ENCODE measurements around the gene IL12B.
"Not testable (repeated sequence)": the region's sequence is repeated elsewhere in the genome, so short reads cannot be mapped to it uniquely, and the experiment has no call there.

The IL12B gene

DNA sequence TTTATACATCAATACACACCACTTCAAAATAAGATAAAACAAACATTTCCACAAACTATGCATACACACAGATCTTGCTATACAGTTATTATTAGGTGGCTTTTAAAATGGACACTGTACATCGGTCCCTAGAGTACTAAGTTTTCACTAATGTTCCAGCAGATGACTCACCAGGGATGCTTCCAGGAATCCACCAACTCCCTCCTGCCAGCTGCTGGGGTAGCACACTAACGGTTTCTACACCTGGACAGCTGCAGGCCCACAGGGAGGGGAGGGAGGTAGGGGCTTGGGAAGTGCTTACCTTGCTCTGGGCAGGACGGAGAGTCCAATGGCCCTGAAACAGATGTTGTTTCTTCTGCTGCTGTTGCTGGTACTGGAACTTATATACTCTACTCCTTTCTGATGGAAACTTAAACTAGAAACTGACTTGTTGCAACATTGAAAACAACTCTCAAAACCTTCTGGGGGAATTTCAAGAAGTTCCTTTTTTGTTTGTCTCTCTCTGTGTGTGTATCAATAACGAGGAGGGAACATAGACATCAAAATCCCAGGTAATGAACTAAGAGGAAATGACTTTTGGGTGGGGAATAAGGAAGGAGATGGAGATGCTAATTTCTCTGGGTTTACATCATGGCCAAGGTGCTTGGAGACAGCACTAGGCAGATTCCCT lies at the start of gene IL12B:
Gene IL12B, minus strand, starts transcription at position 357 of the 670 bp plus-strand sequence. CDS start 3,705 bp downstream, outside the sequence.
- peak; percentile 19 for DNase-seq

DNA sequence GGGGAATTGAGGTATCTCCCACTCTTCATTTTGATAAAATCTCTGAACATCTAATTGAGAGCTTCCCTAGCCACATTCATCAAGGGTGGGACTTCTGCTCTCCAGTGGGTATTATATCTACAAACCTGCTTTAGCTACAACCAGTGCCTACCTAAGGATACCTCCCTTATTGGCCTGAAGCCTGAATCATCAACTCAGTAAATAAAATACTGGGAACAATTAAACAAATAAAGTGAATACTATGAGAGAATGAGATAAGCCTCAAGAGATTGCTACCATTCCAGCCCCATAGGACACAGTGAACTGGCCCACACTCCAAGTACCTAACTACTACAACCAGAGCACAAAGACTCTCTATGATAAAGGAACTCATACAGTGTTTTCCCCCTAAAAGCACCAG lies 47.4 kb upstream of the IL12B start:
- no peak for DNase-seq

DNA sequence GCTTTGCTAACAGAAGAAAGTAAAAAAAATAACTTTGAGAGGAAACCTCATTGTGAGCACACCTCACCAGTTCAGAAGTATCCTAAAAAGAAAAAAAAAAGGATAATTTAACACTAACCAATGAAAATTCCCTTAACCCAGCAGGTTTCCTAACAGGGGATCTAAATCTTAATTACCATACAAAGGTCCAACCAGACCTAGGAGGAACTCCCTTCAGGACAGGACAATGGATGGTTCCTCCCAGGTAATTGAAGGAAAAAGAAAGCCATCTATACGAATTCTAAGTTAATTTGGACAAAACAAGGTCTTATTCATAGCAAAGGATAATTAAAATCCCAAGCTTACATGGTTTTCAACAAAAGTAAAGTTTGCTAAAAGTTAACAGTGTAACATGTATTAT lies 37.6 kb upstream of the IL12B start:
- not testable (repeated sequence) for DNase-seq

DNA sequence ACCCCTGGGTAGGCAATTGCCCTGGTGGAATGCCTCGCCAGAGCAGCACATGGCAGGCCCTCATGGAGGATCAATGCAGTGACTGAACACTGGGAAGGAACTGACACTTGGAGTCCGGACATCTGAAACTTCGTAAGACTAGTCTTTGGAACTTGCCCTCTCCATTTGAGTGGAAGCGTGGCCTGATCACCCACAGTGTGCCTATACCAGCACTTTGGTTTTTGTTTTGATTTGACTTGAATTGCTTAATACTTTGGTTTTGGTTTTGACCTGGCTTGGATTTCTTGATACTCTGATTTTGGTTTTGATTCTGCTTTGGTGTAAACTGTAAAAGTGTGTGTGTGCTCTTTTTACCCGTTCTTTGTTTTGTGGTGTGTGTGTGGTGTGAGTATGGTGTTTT lies 36.5 kb upstream of the IL12B start:
- DNase-seq: not testable (repeated sequence)

DNA sequence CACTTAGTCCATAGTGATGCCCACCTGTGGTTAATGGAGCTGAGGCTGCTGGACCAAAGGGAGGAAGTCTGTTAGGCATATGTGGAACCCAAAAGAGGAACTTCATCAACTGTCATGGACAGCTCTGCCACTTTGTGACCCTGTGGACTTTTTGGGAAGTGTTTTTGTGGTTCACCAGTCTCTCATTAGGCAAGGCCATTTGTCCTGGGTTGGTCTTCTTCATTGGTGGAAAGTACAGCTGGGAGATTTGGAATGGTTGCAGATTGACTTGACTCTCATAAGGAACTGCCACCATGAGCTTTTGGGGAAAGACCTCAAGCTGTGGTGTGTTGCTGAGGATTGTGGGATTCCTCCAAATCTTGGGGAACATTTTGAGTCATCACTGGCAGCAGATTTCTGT lies 31.9 kb upstream of the IL12B start:
- DNase-seq: peak; percentile 100

DNA sequence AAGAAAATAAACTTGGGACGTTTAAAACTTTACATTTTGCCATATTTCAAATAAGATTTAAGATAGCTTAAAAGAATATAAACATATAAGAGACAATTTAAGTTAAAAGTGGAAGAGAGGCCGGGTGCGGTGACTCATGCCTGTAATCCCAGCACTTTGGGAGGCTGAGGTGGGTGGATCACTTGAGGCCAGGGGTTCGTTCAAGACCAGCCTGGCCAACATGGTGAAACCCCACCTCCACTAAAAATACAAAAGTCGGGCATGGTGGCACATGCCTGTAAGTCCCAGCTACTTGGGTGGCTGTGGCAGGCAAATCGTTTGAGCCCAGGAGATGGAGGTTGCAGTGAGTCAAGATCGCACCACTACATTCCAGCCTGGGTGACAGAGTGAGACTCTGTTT lies 29.6 kb upstream of the IL12B start:
- peak; percentile 59 for DNase-seq

DNA sequence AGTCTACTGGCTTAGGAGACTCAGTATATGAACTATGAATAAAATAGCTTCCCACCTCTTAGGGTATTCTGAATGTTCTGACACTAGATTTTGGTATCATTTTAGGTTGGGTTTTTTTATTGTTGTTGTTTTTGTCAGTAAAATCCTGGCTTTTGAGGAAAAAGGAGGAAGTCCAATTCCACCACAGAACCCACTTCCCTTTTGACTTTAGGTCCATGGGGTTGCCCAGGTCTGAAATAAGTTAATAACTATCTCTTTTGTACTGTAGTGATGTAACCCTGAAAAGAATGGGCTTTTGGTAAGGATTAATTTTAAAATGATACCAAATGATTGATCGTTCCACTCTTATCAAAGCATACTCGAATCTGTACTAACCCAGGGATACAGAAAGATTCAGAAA lies 29.1 kb upstream of the IL12B start:
- peak; percentile 95 for DNase-seq

DNA sequence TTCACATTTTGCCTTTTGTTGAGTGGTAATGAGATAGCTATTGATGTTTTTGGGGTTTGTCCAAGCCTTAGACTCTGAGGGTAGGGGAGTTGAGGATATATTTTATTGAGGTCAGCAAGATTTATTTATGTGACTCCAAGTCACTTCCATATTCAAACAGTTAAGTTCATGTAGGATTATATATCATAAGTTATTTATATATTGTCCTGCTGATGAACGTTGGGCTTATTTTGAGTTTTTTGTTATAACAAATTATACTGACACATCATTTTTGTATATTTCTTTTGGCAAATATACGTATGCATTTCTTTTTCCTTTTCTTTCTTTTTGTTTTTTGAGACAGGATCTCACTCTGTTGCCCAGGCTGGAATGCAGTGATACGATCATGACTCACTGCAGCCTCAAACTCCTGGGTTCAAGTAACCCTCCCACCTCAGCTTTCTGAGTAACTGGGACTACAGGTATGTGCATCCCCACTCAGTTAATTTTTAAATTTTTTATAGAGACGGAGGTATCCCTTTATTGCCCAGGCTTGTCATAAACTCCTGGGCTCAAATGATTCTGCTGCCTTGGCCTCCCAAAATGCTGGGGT lies 23.5 kb upstream of the IL12B start:
- no peak for DNase-seq

DNA sequence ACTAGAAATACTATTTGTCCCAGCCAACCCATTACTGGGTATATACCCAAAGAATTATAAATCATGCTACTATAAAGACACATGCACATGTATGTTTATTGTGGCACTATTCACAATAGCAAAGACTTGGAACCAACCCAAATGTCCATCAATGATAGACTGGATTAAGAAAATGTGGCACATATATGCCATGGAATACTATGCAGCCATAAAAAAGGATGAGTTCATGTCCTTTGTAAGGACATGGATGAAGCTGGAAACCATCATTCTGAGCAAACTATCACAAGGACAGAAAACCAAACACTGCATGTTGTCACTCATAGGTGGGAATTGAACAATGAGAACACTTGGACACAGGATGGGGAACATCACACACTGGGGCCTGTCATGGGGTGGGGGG lies 20.4 kb upstream of the IL12B start:
- not testable (repeated sequence) for DNase-seq

DNA sequence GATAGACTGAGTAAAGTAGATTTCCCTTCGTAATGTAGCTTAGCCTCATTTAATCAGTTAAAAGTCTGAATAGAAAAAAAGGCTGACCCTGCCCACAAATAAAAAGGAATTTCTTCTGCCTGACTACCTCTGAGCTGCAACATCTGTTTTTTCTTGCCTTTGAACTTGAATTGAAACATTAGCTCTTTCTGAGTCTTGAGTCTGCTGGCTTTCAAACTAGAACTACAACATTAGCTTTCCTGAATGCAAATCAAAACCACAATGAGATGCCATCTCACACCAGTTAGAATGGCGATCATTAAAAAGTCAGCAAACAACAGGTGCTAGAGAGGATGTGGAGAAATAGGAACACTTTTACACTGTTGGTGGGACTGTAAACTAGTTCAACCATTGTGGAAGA lies 19.9 kb upstream of the IL12B start:
- not testable (repeated sequence) for DNase-seq

DNA sequence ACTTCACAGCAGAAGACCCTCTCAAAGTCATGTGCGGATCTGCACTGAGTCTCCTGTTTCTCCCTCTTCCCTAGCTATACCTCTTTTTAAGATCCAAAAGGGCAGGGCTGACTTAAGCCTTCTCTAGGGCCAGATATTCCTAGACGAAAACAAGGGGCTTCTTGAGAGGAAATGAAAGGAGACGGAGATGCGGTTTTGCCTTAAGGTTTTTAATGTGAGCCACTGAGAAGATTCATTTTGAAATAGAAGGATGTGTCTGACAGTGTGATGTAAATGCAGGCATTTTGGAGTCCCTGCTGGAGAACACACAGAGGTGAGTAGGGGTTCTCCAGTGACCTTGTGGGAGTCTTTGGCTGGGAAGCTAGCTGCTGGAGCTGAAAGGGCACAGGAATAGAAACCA lies 15.6 kb upstream of the IL12B start:
- peak; percentile 57 for DNase-seq

DNA sequence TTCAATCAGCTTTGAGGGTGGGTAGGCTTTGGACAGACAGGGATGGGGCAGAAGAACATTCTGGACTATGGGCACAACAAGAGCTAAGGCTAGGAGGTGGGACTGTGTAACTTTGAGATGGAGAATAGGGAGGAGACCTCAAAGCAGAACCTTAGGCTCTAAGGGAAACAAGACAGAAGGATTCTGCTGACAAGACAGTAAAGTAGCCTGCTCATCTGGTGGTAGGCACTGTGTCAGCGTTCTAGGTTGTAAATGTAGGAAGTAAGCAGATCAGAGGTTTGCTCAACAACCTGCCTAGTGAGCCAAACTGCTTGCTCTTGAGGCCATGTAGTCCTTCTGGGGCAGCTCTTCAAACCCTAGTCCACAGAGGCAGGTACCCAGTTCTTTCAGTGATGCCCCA lies 15.0 kb upstream of the IL12B start:
- DNase-seq: peak; percentile 60

DNA sequence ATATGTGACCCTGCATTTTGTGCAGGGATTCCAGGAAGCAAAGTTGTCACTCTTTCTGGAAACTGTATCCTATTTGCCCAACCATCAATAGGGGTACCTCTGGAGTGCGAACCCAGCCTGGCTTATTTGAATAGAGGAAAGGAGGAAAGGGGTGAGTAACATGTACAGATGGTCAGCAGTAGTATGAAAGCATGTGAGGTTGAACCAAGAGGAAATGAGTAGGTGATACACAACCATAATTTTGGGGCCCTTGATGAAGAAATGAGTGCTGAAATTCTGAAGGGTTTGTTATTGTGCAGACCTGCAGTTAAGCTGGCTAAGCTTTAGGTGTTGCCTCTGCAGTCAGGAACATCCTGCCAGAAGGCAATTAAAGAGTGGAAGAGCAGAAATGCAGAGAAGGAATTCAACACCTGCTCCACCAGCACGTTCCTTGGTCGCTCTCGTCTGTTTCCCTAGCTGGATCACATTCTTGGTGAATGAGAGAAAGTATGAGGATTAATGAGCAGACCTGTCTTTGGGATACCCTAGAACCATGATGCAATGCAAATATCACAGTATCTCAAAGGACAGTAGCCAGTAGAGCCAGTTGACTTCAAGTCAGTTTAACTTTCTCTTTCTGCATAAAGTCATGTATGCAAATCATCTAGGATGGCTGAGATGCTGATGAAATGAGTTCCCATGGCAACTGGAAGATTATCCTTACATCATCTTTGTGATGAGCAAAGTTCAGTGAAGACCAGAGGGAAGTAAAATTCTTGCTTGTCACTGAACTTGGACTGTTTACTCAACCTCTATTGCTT lies 13.2 kb upstream of the IL12B start:
- peak; percentile 85 for DNase-seq

DNA sequence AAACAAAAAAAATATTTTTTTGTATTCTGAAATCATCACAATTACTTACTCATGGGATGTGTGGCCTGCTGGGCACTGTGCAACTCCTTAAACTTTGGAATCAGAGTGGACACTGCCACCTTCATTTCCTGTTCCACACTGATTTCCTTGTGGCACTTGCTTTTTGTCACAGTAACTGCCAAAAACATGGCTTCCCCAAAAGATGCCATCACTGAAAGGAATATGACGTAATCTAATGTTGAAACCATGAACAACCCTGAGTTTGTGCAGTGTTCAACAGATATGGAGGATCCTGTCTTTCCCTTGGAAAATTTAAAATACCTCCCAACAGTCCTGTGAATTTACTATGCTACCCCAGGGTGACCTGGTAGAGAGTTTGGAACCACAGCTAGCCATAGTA lies 12.6 kb upstream of the IL12B start:
- DNase-seq: peak; percentile 64

DNA sequence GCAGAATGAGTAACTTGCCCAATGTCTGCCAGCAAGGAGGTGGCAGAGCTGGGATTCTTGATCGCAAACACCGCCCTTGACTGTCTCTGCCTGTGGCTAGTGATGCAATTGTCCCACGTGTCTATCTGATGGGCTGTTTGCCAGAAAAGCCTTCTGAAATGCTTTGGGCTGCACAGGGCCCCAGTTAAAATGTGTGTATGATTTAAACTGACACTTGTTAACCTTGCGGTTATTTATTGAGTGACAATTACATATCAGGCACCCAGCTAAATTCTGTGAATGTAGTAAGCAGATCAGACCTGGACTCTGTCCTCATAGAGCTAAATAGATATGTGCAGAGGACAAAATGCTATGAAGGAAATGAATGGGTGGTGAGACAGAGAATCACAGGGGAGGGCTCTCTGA lies 11.6 kb upstream of the IL12B start:
- peak; percentile 94 for DNase-seq

DNA sequence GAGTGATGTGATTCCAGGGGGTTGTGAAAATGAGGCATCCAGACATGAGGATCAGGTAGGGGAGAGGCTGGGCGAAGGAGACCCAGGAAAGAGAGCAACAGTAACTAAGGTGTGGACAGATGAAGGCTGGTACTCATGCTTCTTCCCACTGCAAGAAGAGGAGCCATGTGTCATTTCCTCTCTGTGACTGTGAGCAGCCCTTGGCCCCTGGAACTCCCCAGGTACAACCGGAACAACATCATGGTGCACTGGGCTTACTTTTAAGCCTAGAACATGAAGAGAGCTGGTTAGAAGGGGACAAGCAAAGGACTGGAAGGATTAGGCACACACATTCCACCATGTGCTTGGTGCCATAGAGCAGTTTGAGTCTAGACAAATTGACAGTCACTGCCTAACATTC lies 10.9 kb upstream of the IL12B start:
- DNase-seq: no peak

DNA sequence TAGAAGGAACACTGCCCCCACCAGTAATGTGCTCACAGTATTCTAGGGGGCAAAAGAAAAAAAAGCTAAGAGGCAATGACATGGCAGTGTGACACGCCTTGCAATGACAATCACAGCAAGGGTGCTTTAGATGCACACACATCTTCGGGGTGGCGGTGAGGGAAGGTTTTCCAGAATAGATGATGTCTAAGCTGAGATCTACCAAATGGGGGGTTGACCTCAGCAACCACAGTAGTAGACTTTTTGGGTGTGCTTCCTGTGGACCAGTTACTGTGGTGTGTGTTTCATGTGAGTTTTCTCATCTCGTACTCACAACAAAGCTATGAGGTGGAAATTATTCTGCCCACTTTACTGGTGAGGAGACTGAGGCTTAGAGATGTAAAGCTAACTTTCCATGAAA lies 10.2 kb upstream of the IL12B start:
- no peak for DNase-seq

DNA sequence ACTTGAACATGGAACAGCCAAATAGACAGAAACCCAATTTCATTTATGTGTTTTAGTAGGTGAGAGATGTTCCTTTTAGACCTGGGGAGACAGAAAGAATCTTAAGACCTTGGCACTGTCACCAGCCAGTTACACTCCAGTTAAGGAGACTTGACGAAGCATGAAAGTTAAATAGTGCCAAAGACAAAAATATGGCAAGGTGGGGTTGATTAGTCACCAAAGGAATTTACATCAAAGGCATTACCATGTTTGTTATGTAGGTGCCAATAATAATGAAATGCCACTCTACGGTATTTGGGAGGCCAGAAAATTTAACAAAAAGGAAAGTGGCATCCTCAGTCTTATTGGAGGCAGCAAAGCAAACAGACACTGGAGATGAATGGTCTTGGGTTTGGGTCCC lies 9.2 kb upstream of the IL12B start:
- no peak for DNase-seq

DNA sequence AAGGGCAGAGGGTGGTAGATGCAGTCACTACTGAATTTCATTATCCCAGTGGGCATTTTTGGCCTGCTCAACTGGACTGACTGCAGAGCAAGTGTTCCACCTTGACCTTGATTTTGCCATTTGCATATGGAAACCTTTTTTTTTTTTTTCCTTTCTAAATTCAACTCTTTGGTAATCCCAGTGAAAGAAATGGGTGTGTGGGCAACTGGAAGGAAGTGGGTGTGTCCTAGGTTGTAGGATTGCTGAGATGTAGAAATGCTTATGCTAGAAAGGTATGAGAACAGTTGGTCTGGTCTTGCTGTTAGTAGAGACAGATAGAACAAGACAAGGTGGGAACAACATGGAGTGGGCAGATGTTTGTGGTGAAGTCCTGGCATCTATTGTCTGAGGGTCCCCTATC lies 7.8 kb upstream of the IL12B start:
- no peak for DNase-seq

DNA sequence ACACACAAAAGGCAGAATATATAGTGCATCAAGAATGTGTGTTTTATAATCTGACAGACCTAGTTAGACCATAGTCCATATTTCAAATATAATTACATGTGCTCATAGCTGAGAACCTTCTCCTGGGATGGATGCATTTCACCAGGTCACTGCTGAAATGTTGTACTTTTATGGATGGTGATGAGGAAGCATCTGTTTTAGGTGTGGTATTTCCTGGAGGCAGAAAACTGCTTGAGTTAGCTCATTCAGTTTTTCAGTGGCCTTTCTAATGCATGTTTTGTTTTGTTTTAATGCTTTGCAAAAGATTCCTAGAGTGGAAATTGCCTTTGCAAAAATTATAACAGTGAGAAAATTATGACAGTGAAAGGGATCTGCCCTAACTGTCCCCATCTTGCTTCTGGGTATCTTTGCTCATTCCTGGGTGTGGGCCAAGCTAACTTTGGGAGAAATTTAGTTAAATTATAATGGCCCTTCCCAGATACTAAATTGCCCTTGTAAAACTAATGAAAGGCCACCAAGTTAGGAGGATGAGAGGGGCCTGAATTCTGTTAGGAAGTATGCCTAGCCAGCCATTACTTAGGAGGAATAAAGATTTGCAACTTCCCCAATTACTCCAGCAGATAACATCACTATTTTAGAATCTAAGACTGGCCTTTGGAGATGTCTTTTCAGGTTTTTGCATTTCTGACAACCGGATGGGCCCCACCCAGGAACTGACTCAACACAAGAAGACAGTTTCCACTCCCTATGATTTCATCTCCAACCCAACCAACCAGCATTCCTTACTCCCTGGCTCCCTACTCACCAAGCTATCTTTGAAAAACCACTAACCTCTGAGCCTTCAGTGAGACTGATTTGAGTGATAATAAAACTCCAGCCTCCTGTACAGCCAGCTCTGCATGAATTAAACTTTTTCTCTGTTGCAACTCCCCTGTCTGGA lies 7.0 kb upstream of the IL12B start:
- DNase-seq: peak; percentile 89

DNA sequence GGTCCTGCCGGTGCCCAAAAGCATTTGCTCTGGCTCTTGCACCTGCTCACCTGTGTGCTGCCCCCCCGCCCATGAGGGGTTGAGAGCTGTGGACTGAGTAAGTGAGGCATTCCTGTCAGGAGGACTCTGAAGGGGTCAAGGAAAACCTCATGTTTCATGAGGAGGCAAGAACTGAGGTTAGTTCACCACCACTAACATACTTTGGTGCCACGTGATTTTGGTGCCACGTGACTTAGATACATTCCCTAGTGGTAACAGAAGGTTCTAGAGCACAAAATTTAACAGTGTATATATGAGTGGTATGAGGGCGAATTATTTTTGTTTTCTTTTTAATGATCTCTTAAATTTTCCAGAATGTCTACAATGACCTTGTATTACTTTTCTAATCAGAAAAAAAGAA lies 6.3 kb upstream of the IL12B start:
- DNase-seq: no peak

DNA sequence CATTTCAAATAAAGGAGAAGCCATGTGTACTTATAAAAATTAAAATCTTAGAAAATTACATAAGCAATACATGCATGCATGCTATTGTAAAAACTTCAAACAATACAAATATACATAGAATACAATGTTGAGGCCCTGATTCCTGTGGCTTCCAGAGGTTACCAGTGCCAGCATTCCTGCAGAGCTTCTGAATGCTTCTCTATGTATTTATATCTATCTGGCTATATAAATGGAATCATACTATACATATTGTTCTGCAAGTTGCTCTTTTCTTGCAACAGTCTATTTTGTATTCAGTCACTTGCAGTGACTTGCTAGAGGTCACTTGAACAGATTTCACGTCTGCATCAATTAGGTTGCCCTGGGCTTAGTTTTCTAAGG lies 3.2 kb upstream of the IL12B start:
- no peak for DNase-seq
